ENCODE results near the gene DGKI.

The DGKI gene

GRCh38 chr7:137818036-137818435, 28.7 kb downstream of the DGKI start:
- no peak overlapping the region for H3K4me3 ChIP-seq (ENCODE audit: control insufficient read depth, low read depth, low read length)
- DNase-seq (ENCODE audit: low read depth), result no peak
- no peak for TF ChIP-seq CTCF (IDR thresholded peaks at IDR 0.05; ENCODE audit: control insufficient read depth, insufficient read depth, low read depth, low read length, missing control alignments)

- H3K4me3 ChIP-seq (ENCODE audit: control insufficient read depth, low read depth, low read length), result no peak overlapping the region
- no peak for DNase-seq (ENCODE audit: low read depth)
- TF ChIP-seq CTCF (IDR thresholded peaks at IDR 0.05; ENCODE audit: control insufficient read depth, insufficient read depth, low read depth, low read length, missing control alignments), result peak; percentile 59
Observed at GRCh38 chr7:137816696-137817320, 30.0 kb downstream of the DGKI start.

GRCh38 chr7:137813541-137813940, 33.2 kb downstream of the DGKI start:
- DNase-seq (ENCODE audit: low read depth), result no peak
- no peak for TF ChIP-seq CTCF (IDR thresholded peaks at IDR 0.05; ENCODE audit: control insufficient read depth, insufficient read depth, low read depth, low read length, missing control alignments)
- no peak overlapping the region for H3K4me3 ChIP-seq (ENCODE audit: control insufficient read depth, low read depth, low read length)

- H3K4me3 ChIP-seq (ENCODE audit: control insufficient read depth, low read depth, low read length), result no peak overlapping the region
- TF ChIP-seq CTCF (IDR thresholded peaks at IDR 0.05; ENCODE audit: control insufficient read depth, insufficient read depth, low read depth, low read length, missing control alignments), result no peak
- DNase-seq (ENCODE audit: low read depth), result no peak
Observed at GRCh38 chr7:137810248-137810647, 36.5 kb downstream of the DGKI start.

GRCh38 chr7:137804836-137805235, 41.9 kb downstream of the DGKI start:
- TF ChIP-seq CTCF (IDR thresholded peaks at IDR 0.05; ENCODE audit: control insufficient read depth, insufficient read depth, low read depth, low read length, missing control alignments), result no peak
- H3K4me3 ChIP-seq (ENCODE audit: control insufficient read depth, low read depth, low read length), result no peak overlapping the region
- no peak for DNase-seq (ENCODE audit: low read depth)

- no peak overlapping the region for H3K4me3 ChIP-seq (ENCODE audit: control insufficient read depth, low read depth, low read length)
- TF ChIP-seq CTCF (IDR thresholded peaks at IDR 0.05; ENCODE audit: control insufficient read depth, insufficient read depth, low read depth, low read length, missing control alignments), result no peak
- no peak for DNase-seq (ENCODE audit: low read depth)
Observed at GRCh38 chr7:137801491-137801890, 45.3 kb downstream of the DGKI start.

GRCh38 chr7:137801003-137801402, 45.8 kb downstream of the DGKI start:
- DNase-seq (ENCODE audit: low read depth), result no peak
- no peak for TF ChIP-seq CTCF (IDR thresholded peaks at IDR 0.05; ENCODE audit: control insufficient read depth, insufficient read depth, low read depth, low read length, missing control alignments)
- H3K4me3 ChIP-seq (ENCODE audit: control insufficient read depth, low read depth, low read length), result no peak overlapping the region

Data from AG09309 (cell line).